ENCODE results near the gene JPH4. TPM values are rescaled to one million over a fixed set of nuclear protein-coding genes. Genes with fewer than 3 reads are reported as not detected.

Gene JPH4
- total RNA-seq, 1 experiment from 2014 or later: 0.15 TPM

DNA sequence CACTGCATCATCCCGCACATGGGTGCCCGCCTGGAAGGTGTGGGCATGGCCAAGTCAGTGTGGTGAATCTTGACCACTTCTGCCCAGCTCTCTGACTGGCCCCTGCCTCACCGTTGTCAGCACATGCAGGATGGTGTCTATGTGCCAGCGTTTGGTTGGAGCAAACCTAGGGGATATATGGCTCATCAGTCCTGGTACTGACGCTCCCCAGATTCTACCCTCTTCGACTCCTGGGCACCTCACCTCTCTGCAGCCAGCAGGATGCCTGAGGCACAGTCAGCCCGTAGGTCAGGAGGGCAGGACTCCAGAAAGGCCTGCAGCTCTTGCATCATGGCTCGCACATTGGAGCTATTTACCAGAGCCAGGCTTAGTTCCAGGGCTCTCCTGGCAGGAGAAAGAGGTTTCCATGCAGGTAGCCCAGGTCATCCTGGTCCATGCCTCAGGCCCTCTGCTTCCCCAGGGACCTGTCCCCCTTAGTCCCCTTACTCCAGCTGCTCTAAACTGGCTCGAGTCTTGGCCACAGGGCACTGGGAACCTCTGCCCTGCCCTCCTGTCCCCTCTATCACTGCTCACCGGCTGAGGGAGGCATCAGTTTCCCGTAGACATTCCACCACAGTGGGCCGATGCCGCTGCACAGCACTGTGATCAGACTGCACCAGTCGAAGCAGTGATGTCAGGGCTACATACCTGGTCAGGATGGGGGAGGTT, 15.0 kb downstream of the JPH4 start:
- H3K36me3 ChIP-seq (ENCODE audit: control insufficient read depth in 1 of 2, insufficient read depth in 2 of 2, low read length in 2 of 2): peaks cover 22% of the 10 kb centered on the region in 2 experiments
- no peak overlapping the region for H2AFZ ChIP-seq (ENCODE audit: low read depth, low read length, poor library complexity, severe bottlenecking)
- no peak overlapping the region for H3K9ac ChIP-seq (ENCODE audit: low read length)
- ChIA-PET POLR2A (no interaction called here), CTCF (interaction anchor here (0.6 to 1.7 kb wide), 3 partner anchors 82 to 89 kb away, joined by 3 to 11 read pairs (median 3); no protein-coding TSS in a partner anchor), RAD21 (ENCODE audit: low non-redundant PET in 1 of 2, low total read pairs in 2 of 2, uncharacterized antibody in 2 of 2, unreplicated experiment in 2 of 2) (interaction anchor here in 1 of 2 experiments (0.8 kb wide), 1 partner anchor 85 kb away, joined by 6 read pairs; no protein-coding TSS in a partner anchor)
- no TSS peak for BruUV-seq (replicated peaks)
- peaks cover 10% of the 10 kb centered on the region; the same call in 1 of the 2 replicates for H3K79me2 ChIP-seq (ENCODE audit: insufficient read depth, low read length)
- no peak overlapping the region for H3K27ac ChIP-seq (ENCODE audit: low read depth, low read length)
- H4K20me1 ChIP-seq (ENCODE audit: insufficient read depth): no peaks in the 10 kb centered on the region
- TF ChIP-seq, protein P1, sequence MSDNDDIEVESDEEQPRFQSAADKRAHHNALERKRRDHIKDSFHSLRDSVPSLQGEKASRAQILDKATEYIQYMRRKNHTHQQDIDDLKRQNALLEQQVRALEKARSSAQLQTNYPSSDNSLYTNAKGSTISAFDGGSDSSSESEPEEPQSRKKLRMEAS (IDR thresholded peaks at IDR 0.05): no peak
- TF ChIP-seq POLR2A (IDR thresholded peaks at IDR 0.05; ENCODE audit: borderline replicate concordance, extremely low read depth, insufficient read depth, insufficient read length): peak; percentile 29
- no peak for TF ChIP-seq JUND (IDR thresholded peaks at IDR 0.05)
- TF ChIP-seq ZNF274 (IDR thresholded peaks at IDR 0.05; ENCODE audit: low read depth, low read length): no peak
- DNase-seq (ENCODE audit: low read depth, low spot score) (no peak), ATAC-seq (no peak)
- H3K9me2 ChIP-seq (ENCODE audit: insufficient read depth): no peaks in the 10 kb centered on the region
- H3K4me1 ChIP-seq (ENCODE audit: control insufficient read depth in 1 of 2, insufficient read depth in 2 of 2, low read length in 2 of 2): peaks cover 12 to 21% of the 10 kb centered on the region in 2 experiments
- intact Hi-C loops (cut with micrococcal nuclease): no loop called here
- no peaks in the 10 kb centered on the region for H3K9me3 ChIP-seq (ENCODE audit: control insufficient read depth in 1 of 2, insufficient read depth in 1 of 2, low read depth in 1 of 2, low read length in 2 of 2)
- no peaks in the 10 kb centered on the region for H3K27me3 ChIP-seq (ENCODE audit: insufficient read depth, low read length)
- H3K4me2 ChIP-seq (ENCODE audit: low read length): no peak overlapping the region
- no peak overlapping the region for H3K4me3 ChIP-seq (replicated peaks in 1 of 2; ENCODE audit: low read depth in 1 of 2, low read length in 2 of 2)

DNA sequence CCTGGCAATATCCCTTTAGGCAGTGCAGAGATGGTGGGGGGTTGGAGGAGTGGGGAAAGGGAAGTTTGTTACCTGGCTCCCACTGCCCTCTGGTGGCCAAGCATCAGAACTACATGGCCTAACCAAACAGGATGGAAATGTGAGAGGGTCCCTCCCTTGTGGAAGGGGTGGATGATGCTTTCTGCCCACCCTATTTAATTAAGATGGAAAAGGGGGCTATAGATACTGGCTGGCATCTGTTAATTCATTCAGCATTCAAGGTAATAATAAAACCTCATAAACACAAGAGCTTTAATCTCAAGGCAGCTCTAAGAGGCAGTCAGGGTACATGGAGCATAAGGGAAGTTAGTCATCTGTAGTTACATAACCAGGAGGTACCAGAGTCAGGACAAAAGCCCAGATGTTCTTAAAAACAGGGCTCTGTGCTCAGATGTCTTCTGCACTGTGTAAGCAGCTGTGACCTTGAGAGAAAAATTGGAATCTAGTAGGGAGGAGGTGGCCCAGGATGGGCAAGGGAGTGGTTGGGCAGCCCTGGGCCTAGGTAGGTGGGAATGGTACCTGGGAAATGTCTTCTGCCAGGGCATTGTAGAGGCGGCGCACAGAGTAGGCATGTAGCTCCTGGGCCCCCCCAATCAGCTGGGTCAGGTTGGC, 15.6 kb downstream of the JPH4 start:
- no peaks in the 10 kb centered on the region for H3K9me2 ChIP-seq (ENCODE audit: insufficient read depth)
- no peak overlapping the region for H3K27ac ChIP-seq (ENCODE audit: low read depth, low read length)
- H3K36me3 ChIP-seq (ENCODE audit: control insufficient read depth in 1 of 2, insufficient read depth in 2 of 2, low read length in 2 of 2): peaks cover 22% of the 10 kb centered on the region in 2 experiments
- no peak overlapping the region for H2AFZ ChIP-seq (ENCODE audit: low read depth, low read length, poor library complexity, severe bottlenecking)
- peaks cover 10% of the 10 kb centered on the region; the same call in 1 of the 2 replicates for H3K79me2 ChIP-seq (ENCODE audit: insufficient read depth, low read length)
- DNase-seq (ENCODE audit: low read depth, low spot score): no peak
- H3K4me1 ChIP-seq (ENCODE audit: control insufficient read depth in 1 of 2, insufficient read depth in 2 of 2, low read length in 2 of 2): peaks cover 6 to 14% of the 10 kb centered on the region in 2 experiments; a peak in 3 of 4 replicates
- H3K9me3 ChIP-seq (ENCODE audit: control insufficient read depth in 1 of 2, insufficient read depth in 1 of 2, low read depth in 1 of 2, low read length in 2 of 2): no peaks in the 10 kb centered on the region
- H3K4me3 ChIP-seq (replicated peaks in 1 of 2; ENCODE audit: low read depth in 1 of 2, low read length in 2 of 2): no peak overlapping the region
- POLR2A ChIA-PET: no interaction called here
- intact Hi-C loops (cut with micrococcal nuclease): loop anchor here (1.0 kb wide), 1 partner anchor 85 kb away; no protein-coding TSS in a partner anchor
- no peak overlapping the region for H3K4me2 ChIP-seq (ENCODE audit: low read length)
- no peaks in the 10 kb centered on the region for H4K20me1 ChIP-seq (ENCODE audit: insufficient read depth)
- RAD21 ChIA-PET (ENCODE audit: low non-redundant PET in 1 of 2, low total read pairs in 2 of 2, uncharacterized antibody in 2 of 2, unreplicated experiment in 2 of 2): interaction anchor here in 1 of 2 experiments (0.8 kb wide), 1 partner anchor 85 kb away, joined by 6 read pairs; no protein-coding TSS in a partner anchor
- no TSS peak for BruUV-seq (replicated peaks)
- ATAC-seq: peak; percentile 31
- CTCF ChIA-PET: interaction anchor here (0.6 to 1.7 kb wide), 3 partner anchors 81 to 88 kb away, joined by 3 to 11 read pairs (median 3); no protein-coding TSS in a partner anchor
- no peak overlapping the region for H3K9ac ChIP-seq (ENCODE audit: low read length)
- H3K27me3 ChIP-seq (ENCODE audit: insufficient read depth, low read length): no peaks in the 10 kb centered on the region
- TF ChIP-seq CTCF (IDR thresholded peaks at IDR 0.05 in 2 of 3, conservative IDR thresholded peaks at IDR 0.05 in 1 of 3; ENCODE audit: borderline replicate concordance in 1 of 3, insufficient read depth in 1 of 3, low read depth in 2 of 3, low read length in 2 of 3) (peak; percentile 45 to 96 (median 91); a peak in 5 of 6 replicates), EZH2 (IDR thresholded peaks at IDR 0.05) (no peak), CEBPB (IDR thresholded peaks at IDR 0.05; ENCODE audit: low read depth) (no peak), YY1 (IDR thresholded peaks at IDR 0.05; ENCODE audit: extremely low read depth, insufficient replicate concordance, low read depth, low read length) (no peak), CBX3 (IDR thresholded peaks at IDR 0.05; ENCODE audit: low read depth) (no peak), REST (IDR thresholded peaks at IDR 0.05; ENCODE audit: low read depth) (no peak), POLR2A (IDR thresholded peaks at IDR 0.05; ENCODE audit: borderline replicate concordance, extremely low read depth, insufficient read depth, insufficient read length) (no peak), ZNF274 (IDR thresholded peaks at IDR 0.05; ENCODE audit: low read depth, low read length) (no peak), ZFX (IDR thresholded peaks at IDR 0.05) (no peak), RAD21 (IDR thresholded peaks at IDR 0.05; ENCODE audit: low read depth) (peak; percentile 62)
